ENCODE data around the gene CDHR2.
A peak's percentile ranks its signal among the peaks of the same experiment; 100 is the strongest.
"Not testable (repeated sequence)": the region's sequence is repeated elsewhere in the genome, so short reads cannot be mapped to it uniquely, and the experiment has no call there.

The CDHR2 gene

DNA sequence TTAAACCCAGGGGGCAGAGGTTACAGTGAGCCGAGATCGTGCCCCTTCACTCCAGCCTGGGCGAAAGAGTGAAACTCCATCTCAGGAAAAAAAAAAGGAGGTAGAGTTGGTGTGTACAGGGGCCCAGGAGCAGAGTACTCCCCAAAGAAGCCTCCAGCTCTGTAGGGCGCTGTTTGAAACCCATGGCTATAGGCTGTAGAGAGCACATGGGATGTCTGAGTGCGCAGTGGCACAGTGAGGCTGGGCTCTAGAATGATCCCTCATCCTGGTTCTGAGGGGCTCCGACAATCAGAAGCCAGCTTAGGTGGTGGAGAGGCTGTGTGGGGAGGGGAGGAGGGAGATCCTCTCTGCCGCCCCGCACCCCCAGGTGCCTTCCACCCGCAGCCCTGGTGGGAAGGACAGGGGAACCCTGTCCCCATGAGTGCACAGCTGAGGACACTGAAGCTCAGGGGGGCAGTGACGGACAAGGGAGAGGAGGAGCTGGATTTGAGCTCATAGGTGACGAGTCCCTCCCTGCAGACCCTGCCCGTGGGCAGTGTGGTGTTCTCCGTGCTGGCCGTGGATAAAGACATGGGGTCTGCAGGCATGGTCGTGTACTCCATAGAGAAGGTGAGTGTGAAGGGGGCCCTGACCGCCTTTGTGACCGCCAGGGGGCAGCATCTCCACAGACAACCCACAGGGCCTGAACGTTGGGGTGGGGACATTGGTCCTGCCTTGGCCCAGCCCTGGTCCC, 24.6 kb downstream of the CDHR2 start:
- DNase-seq = peak; percentile 62

DNA sequence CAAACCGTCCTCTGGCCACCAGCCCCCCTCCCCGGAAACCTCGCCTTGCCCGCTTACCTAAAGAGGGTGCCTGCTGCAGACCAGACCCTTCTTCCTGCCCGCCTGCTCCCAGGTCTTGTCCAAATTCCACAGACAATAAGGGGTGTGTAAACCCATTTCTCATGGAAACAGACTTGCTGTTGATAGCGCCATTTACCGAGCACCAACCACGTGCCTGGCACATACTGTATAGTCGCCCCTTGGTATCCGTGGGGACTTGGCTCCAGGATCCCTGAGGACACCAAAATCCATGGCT, 25.1 kb downstream of the CDHR2 start:
- DNase-seq = no peak

DNA sequence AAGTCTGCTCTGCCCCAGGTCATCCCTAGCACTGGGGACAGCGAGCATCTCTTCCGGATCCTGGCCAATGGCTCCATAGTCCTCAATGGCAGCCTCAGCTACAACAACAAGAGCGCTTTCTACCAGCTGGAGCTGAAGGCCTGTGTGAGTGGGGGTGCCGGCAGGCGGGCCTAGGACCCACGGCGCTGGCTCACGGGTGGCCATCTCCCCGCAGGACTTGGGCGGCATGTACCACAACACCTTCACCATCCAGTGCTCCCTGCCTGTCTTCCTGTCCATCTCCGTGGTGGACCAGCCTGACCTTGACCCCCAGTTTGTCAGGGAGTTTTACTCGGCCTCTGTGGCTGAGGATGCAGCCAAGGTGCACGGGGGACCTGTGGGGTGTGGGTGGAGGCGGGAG, 25.9 kb downstream of the CDHR2 start:
- no peak for DNase-seq

DNA sequence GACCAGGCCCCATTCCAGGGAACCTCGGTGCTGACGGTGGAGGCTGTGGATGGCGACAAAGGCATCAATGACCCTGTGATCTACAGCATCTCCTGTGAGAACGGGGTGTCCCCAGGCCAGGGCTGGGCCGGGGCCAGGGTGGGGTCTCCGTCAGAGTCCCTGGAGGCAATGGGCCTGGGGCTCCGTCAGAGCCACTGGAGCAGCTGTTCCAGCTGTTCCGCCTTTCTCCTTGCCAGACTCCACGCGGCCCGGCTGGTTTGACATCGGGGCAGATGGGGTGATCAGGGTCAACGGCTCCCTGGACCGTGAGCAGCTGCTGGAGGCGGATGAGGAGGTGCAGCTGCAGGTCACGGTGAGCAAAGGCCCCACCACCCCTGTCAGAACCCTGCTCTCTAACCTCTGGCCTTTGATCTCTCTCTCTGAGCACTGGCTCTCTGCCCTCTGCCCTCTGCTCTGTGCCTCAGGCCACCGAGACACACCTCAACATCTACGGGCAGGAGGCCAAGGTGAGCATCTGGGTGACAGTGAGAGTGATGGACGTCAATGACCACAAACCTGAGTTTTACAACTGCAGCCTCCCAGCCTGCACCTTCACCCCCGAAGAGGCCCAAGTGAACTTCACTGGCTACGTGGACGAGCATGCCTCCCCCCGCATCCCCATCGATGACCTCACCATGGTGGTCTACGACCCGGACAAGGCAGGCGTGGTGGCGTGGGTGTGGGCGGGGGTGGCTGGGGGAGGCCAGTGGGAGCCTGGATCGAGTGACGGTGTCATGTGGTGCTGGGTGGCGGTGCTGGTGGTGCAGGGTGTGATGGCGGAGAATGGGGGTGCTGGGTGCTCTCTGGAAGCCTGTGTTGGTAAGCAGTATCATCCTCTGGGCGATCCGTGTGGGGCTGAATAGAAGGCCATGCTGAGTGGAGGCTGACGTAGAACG, 26.6 kb downstream of the CDHR2 start:
- DNase-seq = no peak

DNA sequence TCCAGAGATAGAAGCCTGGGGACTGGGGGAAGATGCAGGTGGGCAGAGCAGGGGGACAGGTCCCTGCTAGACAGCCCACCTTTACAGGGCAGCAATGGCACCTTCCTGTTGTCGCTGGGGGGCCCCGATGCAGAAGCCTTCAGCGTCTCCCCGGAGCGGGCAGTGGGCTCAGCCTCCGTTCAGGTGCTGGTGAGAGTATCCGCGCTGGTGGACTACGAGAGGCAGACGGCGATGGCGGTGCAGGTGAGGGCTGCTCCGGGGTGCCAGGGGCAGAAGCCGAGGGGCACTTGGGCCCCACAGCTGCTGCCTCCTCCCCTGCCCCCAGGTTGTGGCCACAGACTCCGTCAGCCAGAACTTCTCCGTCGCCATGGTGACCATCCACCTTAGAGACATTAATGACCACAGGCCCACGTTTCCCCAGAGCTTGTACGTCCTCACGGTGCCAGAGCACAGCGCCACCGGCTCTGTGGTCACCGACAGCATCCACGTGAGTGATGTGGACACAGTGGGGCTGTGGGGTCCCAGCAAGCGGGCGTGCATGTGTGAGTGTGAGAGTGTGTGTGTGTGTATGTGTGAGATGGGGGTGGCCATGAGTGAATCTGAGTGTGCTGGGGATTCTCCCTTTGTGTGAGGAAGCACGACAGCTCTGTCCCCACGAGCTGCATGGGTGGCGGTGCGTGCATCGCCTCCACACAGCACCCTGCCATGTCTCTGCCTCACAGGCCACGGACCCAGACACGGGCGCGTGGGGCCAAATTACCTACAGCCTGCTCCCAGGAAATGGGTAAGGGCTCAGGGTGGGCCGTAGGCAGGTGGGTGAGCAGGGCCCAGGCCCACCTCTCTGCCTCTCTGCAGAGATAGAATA, 28.4 kb downstream of the CDHR2 start:
- no peak for DNase-seq

DNA sequence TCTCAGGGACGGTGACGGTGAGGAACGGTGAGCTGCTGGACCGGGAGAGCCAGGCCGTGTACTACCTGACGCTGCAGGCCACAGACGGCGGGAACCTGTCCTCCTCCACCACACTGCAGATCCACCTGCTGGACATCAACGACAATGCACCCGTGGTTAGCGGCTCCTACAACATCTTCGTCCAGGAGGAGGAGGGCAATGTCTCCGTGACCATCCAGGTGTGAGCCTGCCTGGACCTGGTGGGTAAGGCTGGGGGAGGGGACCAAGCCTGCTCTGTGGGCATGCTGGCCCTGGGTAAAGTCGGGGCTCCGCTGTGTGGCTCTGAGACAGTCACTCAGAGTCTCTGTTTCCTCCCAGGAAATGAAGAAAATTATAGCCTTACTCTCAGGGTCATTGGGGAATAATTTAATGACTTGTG, 29.3 kb downstream of the CDHR2 start:
- no peak for DNase-seq

DNA sequence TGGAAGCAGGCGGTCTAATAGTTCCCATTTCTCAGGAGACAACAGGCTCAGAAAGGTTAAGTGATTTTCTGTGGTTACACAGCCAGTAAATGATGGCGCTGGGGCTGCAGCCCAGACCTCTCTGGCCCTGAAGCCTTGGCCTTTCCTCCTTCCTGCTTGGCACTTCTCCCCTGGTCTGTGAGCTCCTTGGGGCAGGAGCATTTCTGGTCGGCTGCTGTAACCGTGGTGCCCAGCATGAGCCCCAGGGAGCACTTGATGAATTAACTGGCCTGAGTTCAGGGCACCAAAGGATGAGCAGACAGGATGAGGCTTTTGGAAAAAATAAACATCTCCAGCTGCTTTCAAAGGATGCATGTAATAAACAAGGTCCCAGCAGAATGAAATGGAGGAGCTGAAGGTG, 30.2 kb downstream of the CDHR2 start:
- DNase-seq = no peak

DNA sequence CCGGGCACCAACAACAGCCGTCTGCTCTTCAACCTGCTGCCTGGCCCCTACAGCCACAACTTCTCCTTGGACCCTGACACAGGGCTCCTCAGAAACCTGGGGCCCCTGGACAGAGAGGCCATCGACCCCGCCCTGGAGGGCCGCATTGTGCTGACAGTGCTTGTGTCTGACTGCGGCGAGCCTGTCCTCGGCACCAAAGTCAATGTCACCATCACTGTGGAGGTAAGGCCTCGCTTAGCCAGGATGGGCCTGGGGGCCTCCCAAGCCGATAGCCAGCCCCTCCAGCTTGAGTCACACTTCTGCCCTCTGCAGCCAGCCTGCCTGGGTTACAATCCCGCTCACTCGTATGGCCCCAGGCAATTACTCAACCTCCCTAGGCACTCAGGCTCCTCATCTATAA, 32.2 kb downstream of the CDHR2 start:
- no peak for DNase-seq

DNA sequence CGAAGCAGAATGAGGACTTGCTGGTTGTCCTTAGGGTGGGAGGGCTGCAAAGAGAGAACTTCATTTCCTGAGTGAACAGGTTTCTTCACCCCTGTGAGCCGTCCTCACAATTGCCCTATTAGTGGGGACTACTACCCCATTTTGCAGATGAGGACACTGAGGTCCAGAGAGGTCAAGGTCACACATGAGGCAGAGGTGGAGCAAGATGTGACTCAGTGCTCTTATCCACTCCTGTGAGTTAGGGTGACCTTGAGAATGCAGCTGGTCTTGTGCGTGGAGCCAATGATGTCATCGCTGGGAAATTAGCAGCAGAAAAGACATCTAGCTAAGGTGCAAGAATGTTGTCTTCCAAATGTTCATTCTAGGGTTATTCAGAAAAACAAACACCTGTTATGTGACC, 33.9 kb downstream of the CDHR2 start:
- DNase-seq = no peak

DNA sequence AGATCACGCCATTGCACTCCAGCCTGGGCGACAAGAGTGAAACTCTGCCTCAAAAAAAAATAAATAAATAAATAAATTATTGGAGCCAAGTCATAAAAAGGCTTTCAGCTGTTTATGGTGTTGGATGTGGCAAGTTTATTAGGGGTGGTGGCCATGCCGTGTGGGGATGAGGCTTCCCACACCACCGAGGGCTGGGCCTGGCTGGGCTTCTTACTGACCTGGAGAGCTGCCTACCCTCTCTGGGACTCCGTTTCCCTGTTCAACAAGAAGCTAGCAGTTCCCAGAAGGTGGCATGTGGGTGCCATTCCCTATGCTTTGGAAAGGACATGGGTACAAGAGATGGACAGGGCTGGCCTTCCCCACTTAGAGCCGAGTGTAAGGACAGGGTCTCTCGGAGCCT, 38.3 kb downstream of the CDHR2 start:
- no peak for DNase-seq

DNA sequence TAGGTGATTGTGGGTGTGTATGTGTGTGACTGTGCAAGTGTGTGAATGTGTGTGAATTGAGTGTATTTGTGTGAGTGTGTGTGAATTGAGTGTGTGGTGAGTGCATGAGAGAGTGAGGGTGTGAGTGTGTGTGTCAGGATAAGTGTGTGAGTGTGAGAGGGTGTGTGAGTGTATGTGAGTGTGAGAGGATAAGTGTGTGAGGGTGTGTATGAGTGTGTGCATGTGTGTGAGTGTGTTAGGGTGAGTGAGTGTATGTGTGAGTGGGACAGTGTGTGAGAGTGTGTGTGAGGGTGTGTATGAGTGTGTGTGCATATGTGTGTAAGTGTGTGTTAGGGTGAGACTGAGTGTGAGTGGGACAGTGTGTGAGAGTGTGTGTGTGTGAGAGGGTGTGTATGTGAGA, 39.2 kb downstream of the CDHR2 start:
- DNase-seq = no peak

DNA sequence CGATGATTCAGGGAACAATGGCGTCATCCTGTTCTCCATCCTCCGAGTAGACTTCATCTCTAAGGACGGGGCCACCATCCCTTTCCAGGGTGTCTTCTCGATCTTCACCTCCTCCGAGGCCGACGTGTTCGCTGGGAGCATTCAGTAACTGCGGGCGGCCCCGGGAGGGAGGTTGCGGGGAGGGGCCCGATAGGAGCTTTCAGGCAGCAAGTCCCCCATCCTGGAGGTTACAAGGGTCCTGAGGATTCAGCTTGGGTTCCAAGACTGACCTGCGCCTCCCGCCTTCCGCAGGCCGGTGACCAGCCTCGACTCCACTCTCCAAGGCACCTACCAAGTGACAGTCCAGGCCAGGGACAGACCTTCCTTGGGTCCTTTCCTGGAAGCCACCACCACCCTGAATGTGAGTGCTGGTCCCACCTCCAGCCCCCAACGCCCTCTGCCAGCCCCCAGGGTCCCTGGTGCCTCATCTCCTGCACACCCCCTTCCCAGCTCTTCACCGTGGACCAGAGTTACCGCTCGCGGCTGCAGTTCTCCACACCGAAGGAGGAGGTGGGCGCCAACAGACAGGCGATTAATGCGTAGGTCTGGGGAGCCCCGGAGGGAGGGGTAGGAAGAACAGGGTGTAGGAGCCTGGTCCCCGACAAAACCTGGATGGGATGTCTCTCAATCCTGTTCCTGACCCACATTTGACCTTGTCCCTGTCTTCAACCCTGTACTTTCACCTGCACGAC, 40.1 kb downstream of the CDHR2 start:
- no peak for DNase-seq

DNA sequence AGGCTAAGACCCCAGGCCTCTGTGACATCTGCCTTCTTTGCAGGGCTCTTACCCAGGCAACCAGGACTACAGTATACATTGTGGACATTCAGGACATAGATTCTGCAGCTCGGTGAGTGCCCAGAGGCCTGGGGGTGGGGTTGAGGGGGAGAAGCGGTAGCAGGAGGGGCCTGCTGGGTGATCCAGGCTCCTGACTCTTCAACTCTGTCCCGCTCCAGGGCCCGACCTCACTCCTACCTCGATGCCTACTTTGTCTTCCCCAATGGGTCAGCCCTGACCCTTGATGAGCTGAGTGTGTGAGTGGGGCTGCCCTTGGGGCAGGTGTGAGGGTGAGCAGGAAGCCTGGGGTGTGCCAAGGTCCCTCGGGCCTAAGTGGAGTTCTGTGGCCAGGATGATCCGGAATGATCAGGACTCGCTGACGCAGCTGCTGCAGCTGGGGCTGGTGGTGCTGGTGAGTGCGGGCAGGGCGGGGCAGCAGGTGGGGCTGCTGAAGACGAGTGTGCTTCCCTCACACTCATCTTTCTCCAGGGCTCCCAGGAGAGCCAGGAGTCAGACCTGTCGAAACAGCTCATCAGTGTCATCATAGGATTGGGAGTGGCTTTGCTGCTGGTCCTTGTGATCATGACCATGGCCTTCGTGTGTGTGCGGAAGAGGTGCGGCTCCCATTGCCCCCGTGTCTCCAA, 41.0 kb downstream of the CDHR2 start:
- no peak for DNase-seq

DNA sequence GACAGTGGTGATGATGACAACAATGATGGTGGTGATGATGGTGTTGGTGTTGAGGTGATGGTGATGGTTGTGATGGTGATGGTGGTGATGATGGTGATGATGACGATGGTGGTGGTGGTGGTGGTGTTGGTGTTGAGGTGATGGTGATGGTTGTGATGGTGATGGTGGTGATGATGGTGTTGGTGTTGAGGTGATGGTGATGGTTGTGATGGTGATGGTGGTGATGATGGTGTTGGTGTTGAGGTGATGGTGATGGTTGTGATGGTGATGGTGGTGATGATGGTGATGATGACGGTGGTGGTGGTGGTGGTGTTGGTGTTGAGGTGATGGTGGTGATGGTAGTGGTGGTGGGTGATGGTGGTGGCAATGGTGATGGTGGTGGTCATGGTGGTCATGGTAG, 42.5 kb downstream of the CDHR2 start:
- DNase-seq = not testable (repeated sequence)

DNA sequence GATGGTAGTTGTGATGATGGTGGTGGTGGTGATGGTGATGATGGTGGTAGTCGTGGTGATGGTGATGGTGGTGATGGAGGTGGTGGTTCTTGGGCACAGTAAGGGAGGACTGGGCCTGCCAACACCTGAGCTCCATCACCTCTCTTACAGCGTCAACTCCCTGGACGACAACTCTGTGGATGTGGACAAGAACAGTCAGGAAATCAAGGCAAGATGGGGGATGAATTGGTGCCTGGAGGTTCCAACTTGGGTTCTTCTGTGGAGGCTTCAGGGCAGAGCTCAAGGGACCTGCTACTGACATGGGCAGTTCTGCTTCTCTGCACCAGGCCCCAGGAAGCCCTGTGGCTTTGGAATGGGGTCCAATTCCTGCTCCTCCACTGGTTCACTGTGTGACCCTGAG, 43.4 kb downstream of the CDHR2 start:
- no peak for DNase-seq

DNA sequence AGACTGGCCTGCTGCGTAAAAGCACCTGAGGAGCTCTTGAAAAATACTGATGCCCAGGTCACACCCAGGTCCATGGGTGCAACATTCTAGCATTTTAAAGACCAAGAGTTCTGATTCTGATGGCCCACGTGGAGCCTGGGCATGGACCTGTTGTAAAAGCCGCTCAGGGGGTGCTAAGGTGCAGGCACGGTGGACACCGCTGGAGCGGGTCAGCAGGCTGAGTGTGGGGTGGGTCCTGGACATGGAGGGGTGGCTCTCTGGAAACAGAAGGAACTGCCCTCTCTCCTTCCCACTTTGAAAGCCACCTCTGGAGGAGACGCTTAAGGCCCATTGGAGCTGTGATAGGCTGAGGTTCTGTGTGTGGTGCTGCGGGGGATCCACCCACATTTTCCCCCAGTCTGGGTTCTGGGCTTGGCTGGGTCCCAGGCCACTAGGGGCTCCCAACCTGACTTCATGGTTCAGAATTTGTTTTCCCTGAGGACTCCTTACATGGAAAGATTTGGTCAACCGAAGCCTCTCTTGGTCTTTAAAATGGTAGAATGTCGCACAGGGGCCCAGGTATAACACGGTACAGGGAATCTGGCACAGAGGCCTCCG, 44.2 kb downstream of the CDHR2 start:
- no peak for DNase-seq

DNA sequence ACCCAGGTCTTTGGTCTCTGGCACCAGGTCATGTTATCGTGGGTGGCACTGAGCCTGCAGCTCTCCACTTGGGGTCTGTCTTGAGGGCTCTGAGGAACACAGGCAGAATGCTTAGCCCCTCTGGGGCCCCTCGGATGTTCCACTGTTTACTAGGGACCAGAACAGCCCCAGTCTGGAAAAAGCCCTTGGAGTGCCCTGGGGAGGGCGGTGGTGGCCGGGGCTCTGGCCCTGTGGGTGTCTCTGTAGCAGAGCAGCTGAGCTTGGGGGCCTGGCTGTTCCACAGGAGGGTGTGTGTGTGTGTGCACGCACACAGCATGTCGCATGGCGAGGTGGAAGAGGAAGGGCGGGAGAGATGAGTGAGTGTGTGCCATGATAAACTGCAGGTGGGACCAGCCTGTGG, 45.4 kb downstream of the CDHR2 start:
- DNase-seq = no peak

DNA sequence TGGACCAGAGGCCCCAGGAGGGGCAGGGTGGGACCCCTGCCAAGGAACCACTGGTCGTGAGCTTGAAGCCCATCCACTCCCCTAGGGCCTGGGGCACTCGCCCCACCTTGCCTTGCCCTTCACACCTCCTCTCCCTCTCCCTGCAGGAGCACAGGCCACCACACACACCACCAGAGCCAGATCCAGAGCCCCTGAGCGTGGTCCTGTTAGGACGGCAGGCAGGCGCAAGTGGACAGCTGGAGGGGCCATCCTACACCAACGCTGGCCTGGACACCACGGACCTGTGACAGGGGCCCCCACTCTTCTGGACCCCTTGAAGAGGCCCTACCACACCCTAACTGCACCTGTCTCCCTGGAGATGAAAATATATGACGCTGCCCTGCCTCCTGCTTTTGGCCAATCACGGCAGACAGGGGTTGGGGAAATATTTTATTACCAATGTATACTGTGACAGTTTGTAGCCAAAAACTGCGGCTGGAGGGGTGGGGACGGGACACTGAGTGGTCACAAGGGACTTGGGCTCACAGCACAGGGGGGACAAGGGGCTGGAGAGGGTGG, 46.3 kb downstream of the CDHR2 start:
- DNase-seq = no peak

DNA sequence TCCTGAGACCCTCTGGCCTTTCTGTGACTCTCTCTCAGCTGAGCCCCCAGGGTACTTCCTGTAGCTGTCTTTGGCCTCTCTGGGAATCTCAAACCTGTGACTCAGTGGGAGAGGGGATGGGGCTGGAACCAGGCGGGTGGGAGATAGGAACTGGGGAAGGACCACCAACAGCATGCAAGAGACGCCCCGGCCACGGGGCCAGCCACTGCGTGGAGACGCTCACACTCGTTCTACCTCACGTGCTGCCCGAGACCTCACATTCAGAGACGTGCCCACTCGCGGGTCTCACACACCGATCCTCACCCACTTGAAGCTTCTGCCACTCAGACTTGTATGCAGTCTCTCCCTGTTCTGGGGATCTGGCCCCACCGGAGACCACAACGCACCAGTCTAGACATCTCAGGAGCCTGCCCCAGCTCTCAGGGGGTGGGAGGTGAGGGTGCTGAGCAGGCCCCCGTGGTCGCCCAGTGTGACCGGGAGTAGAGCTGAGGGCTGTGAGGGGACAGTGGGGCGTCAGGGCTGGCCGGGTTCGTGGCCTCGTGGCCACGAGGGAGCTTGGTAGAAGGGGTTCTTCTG, 47.0 kb downstream of the CDHR2 start:
- no peak for DNase-seq

DNA sequence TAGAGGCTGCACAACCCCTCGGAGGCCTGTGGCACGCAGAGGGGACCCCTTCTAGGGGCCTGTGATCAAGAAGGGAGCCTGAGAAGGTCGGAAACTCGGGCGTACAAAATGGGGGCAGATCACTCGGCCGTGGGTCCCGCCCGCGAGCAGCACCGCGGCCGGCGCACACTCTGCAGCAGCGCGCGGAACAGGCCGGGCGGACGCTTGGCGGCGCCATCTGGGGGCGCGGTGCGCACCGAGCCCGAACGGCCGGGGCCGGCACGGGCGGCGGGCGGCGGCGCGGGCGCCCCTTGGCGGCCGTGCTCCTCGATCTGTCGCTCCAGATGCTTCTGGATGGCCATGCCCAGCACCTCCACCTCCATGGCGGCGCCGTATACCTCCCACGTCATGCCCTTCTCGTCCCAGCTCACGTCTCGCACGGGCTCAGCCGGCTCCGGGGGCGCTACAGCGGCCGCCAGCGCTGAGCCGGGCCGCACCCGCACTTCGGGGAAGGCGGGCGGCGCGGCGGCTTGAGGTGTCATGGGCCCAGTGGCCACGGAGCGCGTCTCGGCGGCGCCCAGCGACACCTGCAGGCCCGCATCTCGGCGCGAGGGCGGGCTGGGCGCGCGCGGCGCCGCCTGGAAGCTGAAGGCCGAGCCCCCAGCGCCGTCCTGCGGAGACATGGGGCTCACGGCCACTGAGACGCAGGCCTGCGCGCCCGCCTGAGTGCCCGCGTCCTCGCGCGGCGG, 47.7 kb downstream of the CDHR2 start:
- DNase-seq = no peak

Data from midbrain (tissue), 1 donor.